Measurements from ENCODE around the gene LRBA. TPM values are rescaled to one million over a fixed set of nuclear protein-coding genes. Genes with fewer than 3 reads are reported as not detected.
"Not testable (repeated sequence)": the region's sequence is repeated elsewhere in the genome, so short reads cannot be mapped to it uniquely, and the experiment has no call there.

LRBA gene
- polyA plus RNA-seq, 1 donor, result 25.7 TPM

- no peak for DNase-seq
Measured at GRCh38 chr4:150973626-150974251, 41.3 kb downstream of the LRBA start.

- DNase-seq, result no peak
Measured at GRCh38 chr4:150972592-150972991, 42.5 kb downstream of the LRBA start.

GRCh38 chr4:150971901-150972300 is 43.2 kb downstream of the LRBA start:
- no peak for DNase-seq

DNA sequence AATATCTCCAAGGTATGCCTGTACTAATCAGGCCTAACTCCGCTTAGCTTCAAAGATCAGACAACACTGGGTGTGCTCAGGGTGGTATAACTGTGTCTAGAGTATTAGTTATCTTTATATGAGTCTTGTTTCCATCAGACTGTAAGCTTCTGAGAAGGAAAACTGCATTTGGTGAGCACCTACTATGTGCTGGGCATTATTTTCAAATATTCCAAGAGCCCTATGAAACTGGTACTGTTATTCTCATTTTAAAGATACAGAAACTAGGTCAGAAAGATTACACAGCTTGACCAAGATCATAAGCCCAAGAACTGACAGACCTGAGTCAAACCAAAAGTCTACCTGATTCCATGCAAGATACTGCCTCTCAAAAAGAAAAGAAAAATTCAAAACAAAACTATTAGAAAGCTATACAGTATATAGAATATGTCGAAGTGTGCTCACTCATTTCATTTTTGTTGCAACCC is 44.4 kb downstream of the LRBA start:
- DNase-seq, result no peak

GRCh38 chr4:150964754-150965153 is 50.3 kb downstream of the LRBA start:
- DNase-seq, result no peak

DNA sequence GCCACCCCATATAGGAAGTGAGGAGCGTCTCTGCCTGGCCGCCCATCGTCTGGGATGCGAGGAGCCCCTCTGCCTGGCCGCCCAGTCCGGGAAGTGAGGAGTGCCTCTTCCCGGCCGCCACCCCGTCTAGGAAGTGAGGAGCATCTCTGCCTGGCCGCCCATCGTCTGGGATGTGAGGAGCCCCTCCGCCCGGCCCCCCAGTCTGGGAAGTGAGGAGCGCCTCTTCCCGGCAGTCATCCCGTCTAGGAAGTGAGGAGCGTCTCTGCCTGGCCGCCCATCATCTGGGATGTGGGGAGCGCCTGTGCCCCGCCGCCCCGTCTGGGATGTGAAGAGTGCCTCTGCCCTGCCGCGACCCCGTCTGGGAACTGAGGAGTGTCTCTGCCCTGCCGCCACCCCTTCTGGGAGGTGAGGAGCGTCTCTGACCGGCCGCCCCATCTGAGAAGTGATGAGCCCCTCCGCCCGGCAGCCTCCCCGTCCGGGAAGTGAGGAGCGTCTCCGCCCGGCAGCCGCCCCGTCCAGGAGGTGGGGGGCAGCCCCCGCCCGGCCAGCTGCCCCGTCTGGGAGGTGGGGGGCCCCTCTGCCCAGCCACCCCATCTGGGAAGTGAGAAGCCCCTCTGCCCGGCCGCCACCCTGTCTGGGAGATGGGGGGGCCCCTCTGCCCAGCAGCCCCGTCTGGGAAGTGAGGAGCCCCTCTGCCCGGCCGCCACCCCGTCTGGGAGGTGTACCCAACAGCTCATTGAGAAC is 51.3 kb downstream of the LRBA start:
- DNase-seq, result not testable (repeated sequence)

DNA sequence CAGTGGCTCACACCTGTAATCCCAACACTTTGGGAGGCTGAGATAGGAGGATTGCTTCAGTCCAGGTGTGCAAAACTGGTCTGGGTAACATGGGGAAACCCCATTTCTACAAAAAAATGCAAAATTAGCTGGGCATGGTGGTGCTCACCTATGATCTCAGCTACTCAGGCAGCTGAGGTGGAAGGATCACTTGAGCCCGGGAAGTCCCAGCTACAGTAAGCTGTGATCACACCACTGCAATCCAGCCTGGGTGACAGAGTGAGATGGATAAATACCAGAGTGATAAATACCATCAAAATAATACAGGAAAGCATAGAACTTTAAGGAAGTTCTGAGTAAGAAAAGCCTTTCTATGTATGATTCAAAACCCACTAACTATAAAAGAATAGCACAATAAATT is 52.8 kb downstream of the LRBA start:
- no peak for DNase-seq

DNA sequence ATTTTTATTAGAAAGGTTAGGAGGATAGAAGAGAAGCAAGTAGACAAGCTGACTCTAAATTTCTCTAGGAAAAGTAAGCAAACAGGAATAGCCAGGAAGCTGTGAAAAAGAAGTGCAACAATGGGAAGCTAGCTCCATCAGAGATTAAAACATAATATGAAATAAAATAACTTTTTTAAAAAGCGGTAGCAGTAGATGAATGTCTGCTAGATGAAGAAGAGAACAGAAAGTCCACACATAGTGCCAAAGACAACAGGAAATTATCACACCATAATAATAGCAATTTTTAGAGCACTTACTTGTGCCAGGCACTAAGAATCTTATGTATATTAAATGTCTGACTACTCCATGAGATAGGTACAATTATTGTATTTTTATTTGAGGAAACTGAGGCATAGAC is 53.5 kb downstream of the LRBA start:
- DNase-seq, result no peak

DNA sequence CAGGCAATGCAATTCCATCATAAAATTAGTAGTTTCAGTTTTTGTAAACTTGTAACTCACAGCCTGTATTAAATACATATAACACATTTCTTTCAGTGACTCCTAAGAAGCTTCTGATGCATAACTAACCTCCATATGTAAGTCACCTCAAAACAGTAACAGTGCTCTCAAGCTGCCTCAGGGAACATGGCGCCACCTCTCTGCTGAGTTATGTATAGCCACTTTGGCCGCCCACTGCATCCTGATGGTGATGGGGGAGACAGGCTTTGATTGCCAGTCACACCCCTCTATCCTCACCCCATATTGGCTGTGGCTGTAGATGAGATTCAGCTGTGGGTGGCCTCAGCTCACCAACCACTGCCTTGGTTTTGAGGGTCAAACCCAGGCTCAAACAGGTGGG is 54.3 kb downstream of the LRBA start:
- DNase-seq, result no peak

GRCh38 chr4:150960079-150960478 is 55.0 kb downstream of the LRBA start:
- DNase-seq, result no peak

- DNase-seq, result not testable (repeated sequence)
Measured at GRCh38 chr4:150957981-150958380, 57.1 kb downstream of the LRBA start.

GRCh38 chr4:150957095-150957494 is 58.0 kb downstream of the LRBA start:
- DNase-seq, result not testable (repeated sequence)

GRCh38 chr4:150953916-150954315 is 61.2 kb downstream of the LRBA start:
- not testable (repeated sequence) for DNase-seq

DNA sequence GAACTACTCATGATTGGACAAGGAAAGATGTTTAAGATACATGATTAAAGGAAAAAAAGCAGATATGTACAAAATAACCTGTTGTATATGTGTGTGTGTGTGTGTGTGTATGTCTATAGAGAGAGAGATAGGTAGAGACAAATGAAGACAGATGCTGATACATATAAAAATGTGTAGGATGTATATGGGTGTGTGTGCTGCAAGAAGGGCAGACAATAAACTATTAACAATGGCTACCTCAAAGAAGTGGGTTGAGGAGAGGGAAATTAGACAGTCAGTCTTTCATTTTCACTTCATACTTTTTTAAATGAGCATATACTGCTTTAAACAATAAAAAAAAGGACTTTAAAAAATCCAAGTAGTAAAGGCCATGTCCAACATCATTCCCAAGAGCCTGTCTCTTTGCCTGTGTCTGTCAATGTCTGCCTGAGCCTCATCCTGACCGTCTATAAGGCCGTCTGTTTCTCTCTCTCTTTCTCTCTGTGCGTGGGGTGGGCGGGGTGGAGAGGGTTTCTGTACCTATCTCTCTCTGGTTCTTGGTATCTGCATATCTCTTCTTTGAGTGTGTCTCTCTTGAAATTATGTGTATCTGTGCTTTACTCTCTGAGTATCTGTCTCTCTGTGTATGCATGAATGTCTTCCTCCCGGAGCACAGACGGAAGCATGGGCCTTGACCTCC is 62.8 kb downstream of the LRBA start:
- no peak for DNase-seq

DNA sequence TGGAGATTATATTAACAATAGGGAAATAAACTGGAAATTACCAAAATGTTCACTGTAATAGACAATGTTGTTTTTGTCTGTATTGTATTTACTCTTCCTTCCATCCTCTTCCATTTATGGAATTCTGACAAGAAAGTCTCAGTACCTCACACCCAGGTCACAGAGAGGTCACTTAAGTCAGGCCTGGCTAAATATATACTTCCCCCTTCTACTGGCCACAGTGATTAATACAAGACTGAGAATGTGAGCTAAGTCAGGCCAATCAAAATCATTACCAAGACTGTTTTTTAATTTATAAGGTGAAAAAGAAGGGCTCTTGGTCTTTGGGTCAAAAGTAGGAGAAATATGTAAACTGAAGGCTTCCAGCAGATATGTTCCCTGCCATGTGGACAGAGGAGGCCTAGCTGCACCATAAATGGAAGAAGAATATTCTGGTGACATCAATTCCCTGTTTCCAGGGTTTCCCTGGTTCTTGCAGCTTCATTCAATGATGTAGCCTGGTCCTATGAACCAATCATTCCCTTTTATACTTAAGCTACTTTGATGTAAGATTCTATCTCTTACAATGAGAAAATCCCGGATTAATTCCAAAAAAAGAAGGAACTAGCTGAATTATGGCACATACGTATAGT is 64.3 kb downstream of the LRBA start:
- no peak for DNase-seq

GRCh38 chr4:150949943-150950342 is 65.1 kb downstream of the LRBA start:
- DNase-seq, result no peak

DNA sequence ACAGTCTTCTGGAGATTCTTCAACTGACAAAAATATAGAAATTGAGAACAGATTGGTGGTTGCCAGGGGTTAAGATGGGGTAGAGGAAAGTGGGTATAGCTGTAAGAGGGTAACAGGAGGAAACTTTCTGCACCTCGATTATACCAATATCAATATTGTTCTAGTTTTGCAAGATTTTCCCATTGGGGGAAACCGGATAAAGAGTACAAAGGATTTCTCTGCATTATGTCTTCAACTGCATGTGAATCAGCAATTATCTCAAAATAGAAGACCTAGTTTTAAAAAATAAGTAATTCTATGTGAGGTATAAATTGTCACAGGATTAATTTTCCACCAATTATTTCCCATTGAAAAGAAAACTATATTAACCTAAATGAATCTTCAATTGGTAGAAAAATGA is 65.7 kb downstream of the LRBA start:
- DNase-seq, result no peak

- no peak for DNase-seq
Measured at GRCh38 chr4:150948710-150949109, 66.4 kb downstream of the LRBA start.

DNA sequence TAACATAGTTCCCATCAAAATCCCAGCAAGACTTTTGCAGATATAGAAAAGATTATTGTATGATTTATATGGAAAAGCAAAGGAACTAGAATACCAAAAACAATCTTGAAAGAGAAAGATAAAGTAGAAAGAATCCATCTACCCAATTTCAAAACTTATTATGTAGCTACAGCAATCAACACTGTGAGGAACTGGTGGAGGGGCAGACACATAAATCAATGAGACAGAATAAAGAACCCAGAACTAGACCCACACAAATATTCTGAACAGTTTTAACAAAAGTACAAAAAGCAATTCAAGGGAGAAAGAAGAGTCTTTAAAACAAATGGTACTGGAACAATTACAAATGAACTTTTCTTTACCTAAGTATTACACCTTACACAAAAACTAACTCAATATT is 67.0 kb downstream of the LRBA start:
- no peak for DNase-seq

DNA sequence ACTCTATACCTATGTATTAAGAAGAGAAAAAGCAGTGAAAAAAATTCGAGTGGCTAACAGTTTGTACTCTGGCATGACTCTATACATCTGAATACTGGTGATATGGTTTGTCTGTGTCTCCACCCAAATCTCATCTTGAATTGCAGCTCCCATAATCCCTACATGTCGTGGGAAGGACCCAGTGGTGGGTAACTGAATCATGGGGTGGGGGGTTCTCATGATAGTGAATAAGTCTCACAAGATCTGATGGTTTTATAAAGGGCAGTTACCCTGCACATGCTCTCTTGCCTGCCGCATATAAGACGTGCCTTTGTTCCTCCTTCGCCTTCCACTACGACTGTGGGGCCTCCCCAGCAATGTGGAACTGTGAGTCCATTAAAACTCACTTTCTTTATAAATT is 70.4 kb downstream of the LRBA start:
- DNase-seq, result no peak

- DNase-seq, result no peak
Measured at GRCh38 chr4:150943818-150944217, 71.3 kb downstream of the LRBA start.

DNA sequence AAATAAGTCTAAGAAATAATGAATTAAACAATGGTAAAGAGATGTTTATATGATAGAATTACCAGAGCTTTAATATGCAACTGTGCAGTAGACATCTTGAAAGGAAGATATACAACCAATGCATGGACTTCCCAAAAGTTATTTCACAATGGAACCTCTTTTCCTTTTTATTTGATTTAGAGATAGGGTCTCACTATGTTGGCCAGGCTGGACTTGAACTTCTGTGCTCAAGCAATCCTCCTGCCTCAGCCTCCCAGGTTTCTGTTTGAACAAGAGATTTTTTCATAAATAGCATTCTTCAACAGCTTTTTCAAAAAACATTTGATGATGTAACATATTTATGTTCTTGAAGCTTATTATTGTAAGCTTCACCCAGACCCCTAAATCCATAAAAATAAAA is 72.0 kb downstream of the LRBA start:
- no peak for DNase-seq

DNA sequence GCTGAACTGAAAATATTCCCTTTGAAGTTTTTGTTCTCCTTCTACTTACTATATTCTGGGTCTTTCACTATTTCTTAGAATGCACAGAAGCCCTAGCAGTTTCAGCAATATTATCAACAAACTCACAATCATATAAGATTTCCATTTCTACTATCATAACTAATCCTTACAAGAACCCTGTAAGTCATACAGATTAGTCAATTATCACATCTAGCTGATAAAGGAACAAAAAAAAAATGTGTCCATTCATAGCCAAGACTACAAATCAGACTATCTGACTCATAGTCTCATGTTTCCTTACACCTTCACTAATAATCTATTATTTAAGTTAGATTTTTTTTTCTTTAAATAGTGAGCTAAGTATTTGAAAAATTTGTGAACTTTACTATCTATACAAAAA is 72.5 kb downstream of the LRBA start:
- DNase-seq, result no peak
